RWPE2 (cell line): ENCODE data around the gene CHST9.
A peak's percentile ranks its signal among the peaks of the same experiment; 100 is the strongest.

Source experiments
- ATAC-seq: fragments of 200-7000 bp; cut with Tn5 transposase; 3 replicates; pipeline ENCODE4 v1.9.1; 2021; ENCODE audit warnings: low read depth
- DNase-seq: peaks from one replicate; pipeline ENCODE4 v3.0.0-alpha.2; 2020; ENCODE audit warnings: low spot score
- H3K27ac ChIP-seq: fragments of 450-650 bp; 2 replicates; pipeline ENCODE4 v1.5.1; 2017; ENCODE audit warnings: mild to moderate bottlenecking; ENCODE audit not compliant: poor library complexity, severe bottlenecking
- H3K27me3 ChIP-seq: fragments of 250-450 bp; sonication (Bioruptor Pico); 2 replicates; pipeline ENCODE4 v1.5.1; 2021; ENCODE audit warnings: mild to moderate bottlenecking, moderate library complexity; ENCODE audit not compliant: insufficient read depth, poor library complexity, severe bottlenecking
- H3K36me3 ChIP-seq: fragments of 250-450 bp; sonication (Bioruptor Pico); 2 replicates; pipeline ENCODE4 v1.5.1; 2020; ENCODE audit warnings: low read depth, mild to moderate bottlenecking, moderate library complexity
- H3K4me1 ChIP-seq: fragments of 250-450 bp; sonication (Bioruptor Pico); 2 replicates; pipeline ENCODE4 v1.5.1; 2021; ENCODE audit warnings: mild to moderate bottlenecking, moderate library complexity; ENCODE audit not compliant: insufficient read depth, poor library complexity, severe bottlenecking
- H3K4me3 ChIP-seq: fragments of 250-450 bp; sonication (Bioruptor Pico); 2 replicates; pipeline ENCODE4 v1.5.1; 2021; ENCODE audit warnings: mild to moderate bottlenecking, moderate library complexity; ENCODE audit not compliant: severe bottlenecking
- H3K9me3 ChIP-seq: fragments of 250-450 bp; sonication (Bioruptor Pico); 2 replicates; pipeline ENCODE4 v1.5.1; 2021; ENCODE audit warnings: mild to moderate bottlenecking, moderate library complexity; ENCODE audit not compliant: severe bottlenecking
- CTCF ChIP-seq: fragments of 450-650 bp; IDR thresholded peaks from one replicate; pipeline ENCODE4 v1.5.1; 2017; ENCODE audit warnings: mild to moderate bottlenecking, moderate library complexity; ENCODE audit not compliant: poor library complexity, severe bottlenecking

The CHST9 gene

DNA sequence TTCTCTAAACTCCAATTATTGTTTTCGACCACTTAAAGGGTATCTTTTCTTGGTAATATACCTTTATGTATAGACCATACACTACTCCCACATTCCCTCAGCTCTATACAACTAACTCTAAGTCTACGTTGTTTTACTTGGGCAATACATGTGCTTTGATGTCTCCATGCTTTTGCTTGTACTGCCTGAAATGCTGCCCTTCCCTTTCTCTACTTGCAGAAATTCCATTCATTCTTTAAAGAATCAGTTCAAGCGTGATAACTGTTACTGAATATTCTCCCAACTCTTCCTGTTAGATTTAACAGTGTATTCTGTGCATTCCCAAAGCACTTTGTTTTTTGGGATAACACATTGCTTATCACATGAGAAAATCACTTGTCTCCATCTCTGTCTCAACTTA lies 162.6 kb downstream of the CHST9 start:
- H3K4me3 ChIP-seq: no peak overlapping the region
- H3K9me3 ChIP-seq: no peaks in the 10 kb centered on the region
- no peaks in the 10 kb centered on the region for H3K27me3 ChIP-seq
- TF ChIP-seq CTCF: no peak
- no peak for ATAC-seq
- no peak for DNase-seq
- no peaks in the 10 kb centered on the region for H3K4me1 ChIP-seq
- H3K36me3 ChIP-seq: no peaks in the 10 kb centered on the region
- no peak overlapping the region for H3K27ac ChIP-seq

DNA sequence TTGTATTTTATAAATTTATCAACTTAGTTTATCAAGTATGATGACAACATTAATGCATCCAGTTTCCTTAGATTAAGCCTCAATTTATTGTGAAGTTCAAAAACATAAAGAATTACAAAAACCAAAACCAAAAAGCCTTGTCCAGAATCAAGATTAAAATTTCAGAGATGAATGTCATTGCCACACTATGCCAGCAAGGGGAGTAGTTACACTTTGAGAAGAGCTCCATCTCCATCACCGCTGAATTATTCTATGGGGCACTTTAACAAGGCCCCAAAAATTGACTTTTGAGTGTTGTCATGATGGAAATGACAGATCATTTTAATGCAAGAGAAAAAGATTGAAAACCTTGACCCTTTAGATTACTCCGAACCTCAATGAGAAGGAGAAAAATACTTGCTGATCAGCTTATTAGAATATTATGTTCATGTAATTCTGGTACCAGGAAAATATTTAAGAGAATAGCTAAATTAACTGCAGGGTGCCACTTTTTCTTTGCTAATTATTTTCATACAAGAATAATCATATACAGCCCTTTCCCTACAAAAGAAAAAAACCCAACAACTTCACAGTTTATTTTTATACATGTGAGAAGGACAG lies 167.1 kb downstream of the CHST9 start:
- peak; percentile 74 for TF ChIP-seq CTCF
- no peak overlapping the region for H3K27ac ChIP-seq
- DNase-seq (no peak), ATAC-seq (no peak)
- no peaks in the 10 kb centered on the region for H3K4me1 ChIP-seq
- H3K27me3 ChIP-seq: no peaks in the 10 kb centered on the region
- H3K9me3 ChIP-seq: no peaks in the 10 kb centered on the region
- no peaks in the 10 kb centered on the region for H3K36me3 ChIP-seq
- H3K4me3 ChIP-seq: no peak overlapping the region

- ATAC-seq (no peak), DNase-seq (no peak)
- H3K4me3 ChIP-seq: no peak overlapping the region
- H3K27ac ChIP-seq: no peak overlapping the region
- no peak for TF ChIP-seq CTCF
- H3K9me3 ChIP-seq: no peaks in the 10 kb centered on the region
- H3K4me1 ChIP-seq: no peaks in the 10 kb centered on the region
- H3K27me3 ChIP-seq: no peaks in the 10 kb centered on the region
- H3K36me3 ChIP-seq: no peaks in the 10 kb centered on the region
These were observed 170.3 kb downstream of the CHST9 start for GRCh38 chr18:27014841-27015240.

DNA sequence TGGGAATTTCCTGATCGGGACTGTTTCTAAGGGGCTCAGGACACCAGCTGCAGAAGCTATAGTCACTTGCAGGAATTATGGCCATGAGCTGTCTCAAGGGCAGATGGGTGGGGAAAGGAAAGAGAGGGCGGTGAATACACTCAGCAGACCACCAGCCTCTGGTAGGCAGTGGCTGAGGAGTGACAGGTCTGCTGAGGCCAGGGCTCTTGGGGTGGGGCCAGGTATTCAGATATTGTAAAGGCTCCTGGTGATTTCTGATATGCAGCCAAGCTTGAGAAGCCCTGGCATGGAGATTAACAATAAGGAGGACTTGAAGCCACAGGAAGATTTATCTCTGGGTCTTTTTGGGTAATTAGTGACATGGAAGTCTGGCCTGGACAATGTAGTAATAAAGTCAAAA lies 174.3 kb downstream of the CHST9 start:
- TF ChIP-seq CTCF: no peak
- Histone ChIP-seq H3K4me3 (no peak overlapping the region), H3K27ac (no peak overlapping the region), H3K27me3 (no peaks in the 10 kb centered on the region), H3K36me3 (no peaks in the 10 kb centered on the region), H3K9me3 (no peaks in the 10 kb centered on the region), H3K4me1 (no peaks in the 10 kb centered on the region)
- ATAC-seq (no peak), DNase-seq (no peak)

DNA sequence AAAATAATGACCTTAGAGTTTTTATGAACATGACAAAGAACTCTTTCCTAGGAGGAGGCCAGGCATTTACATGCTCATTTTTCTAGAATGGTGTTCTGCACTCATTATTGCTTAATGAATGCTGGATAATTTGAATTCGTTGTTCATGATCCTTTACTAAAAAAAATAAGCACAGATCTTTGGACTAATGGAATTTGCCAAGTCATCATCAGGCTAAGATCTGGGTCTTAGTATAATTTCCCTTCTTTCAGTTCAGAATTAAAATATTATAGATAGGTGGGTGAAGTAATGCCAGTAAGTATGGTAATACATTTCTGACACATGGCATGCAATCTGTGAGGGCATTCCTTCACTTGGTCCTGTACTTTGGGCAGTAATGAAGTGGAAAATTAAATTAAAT lies 175.8 kb downstream of the CHST9 start:
- no peak for DNase-seq
- no peak for TF ChIP-seq CTCF
- ATAC-seq: no peak
- no peak overlapping the region for H3K27ac ChIP-seq
- H3K27me3 ChIP-seq: no peaks in the 10 kb centered on the region
- H3K4me1 ChIP-seq: no peaks in the 10 kb centered on the region
- H3K9me3 ChIP-seq: no peaks in the 10 kb centered on the region
- H3K36me3 ChIP-seq: no peaks in the 10 kb centered on the region
- no peak overlapping the region for H3K4me3 ChIP-seq
